Stimulated activated CD8-positive, alpha-beta memory T cell treated with anti-CD3 and anti-CD28 coated beads, Interleukin-12 subunit alpha, Interleukin-12 subunit beta, amount 100 ng/mL, for 1 hour (primary cell): Measurements from ENCODE around the gene UCK2.

Experiments
- DNase-seq: peaks from one replicate; pipeline ENCODE4 v3.0.0-alpha.2; 2020; ENCODE audit warnings: low read depth

UCK2 gene

DNA sequence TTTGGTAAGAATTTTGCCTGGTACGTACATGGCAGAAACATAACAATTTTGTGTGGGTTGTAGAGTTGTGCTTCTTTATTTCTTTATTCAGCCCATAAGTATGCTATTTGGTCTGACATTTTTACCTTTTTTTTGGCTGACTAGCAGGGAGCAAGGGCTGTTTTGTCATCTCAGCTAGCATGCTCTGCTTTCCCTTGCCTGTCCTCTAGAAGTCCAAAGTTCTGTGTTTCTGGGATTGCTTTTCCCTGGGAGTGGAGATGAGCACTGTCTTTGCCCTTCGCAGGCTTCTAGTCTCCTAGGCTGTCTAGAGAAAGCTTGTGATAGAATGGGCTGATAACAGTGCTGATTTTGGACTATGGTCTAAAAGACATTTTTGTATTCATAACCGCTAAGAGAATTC is 7.5 kb downstream of the UCK2 start:
- no peak for DNase-seq

GRCh38 chr1:165836664-165837482 is 9.5 kb downstream of the UCK2 start:
- no peak for DNase-seq

- no peak for DNase-seq
These were observed 10.5 kb downstream of the UCK2 start for GRCh38 chr1:165837838-165838364.

DNA sequence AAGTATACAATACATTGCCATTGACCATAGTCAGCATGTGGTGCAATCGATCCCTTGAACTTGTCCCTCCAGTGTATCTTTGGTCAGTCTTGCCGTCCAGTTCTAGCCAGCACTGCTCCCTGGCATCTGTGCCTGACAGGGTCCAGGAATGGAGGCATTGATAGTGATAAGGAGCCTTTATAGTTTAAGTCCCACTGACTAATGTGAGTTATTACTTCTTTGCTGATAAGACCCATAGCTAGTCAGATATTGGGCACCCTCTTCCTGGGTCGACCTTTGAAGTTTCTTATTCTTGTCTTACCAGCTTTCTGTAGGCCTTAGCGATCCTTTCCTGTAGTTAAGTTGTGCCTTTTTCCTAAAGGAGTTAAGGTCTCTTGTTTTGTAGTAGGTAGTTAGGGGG is 13.0 kb downstream of the UCK2 start:
- no peak for DNase-seq

DNA sequence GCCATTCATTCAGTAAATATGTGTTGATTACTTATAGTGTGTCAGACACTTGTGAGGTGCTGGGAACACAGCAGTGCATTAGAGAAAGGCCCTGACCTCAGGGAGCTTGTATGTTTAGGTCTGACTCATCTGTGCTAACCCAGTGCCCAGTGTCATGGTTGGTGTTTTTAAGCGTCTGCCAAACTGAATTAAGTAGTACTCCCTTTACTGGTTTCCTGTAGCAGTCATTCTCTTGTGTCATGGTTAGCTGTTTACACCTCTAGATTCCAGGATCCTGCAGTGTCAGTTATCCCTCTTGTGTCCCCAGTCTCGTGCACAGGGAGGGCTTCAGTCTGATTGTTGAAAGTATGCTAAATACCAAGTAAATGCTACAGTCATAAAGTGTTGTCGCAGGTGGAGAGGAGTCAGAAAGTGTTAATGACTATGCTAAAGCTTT is 14.2 kb downstream of the UCK2 start:
- no peak for DNase-seq

- DNase-seq, result no peak
These were observed 14.7 kb downstream of the UCK2 start for GRCh38 chr1:165842023-165842670.

DNA sequence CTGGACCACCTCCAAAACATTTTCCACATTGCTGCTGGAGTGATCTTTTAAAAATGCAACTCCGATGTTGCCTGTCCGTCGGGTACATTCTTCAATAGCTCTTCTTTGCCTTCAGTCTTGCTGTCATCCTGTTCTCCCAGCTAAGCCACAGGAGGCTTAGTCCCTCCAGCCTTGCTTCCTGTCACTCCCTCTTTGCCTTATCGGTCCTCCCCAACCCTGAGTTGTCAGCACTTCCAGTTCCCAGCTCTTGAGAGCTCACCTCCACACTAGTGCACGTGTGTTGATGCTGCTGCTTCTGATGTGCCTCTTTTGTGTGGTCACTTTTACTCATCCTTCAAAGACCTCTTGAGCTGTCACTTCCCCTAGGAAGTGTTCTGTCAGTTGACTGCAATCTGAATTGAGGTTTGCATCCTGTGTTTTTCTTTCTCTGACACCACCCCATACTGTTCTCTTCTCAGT is 15.3 kb downstream of the UCK2 start:
- no peak for DNase-seq

- no peak for DNase-seq
These were observed 15.9 kb downstream of the UCK2 start for GRCh38 chr1:165843304-165843703.

DNA sequence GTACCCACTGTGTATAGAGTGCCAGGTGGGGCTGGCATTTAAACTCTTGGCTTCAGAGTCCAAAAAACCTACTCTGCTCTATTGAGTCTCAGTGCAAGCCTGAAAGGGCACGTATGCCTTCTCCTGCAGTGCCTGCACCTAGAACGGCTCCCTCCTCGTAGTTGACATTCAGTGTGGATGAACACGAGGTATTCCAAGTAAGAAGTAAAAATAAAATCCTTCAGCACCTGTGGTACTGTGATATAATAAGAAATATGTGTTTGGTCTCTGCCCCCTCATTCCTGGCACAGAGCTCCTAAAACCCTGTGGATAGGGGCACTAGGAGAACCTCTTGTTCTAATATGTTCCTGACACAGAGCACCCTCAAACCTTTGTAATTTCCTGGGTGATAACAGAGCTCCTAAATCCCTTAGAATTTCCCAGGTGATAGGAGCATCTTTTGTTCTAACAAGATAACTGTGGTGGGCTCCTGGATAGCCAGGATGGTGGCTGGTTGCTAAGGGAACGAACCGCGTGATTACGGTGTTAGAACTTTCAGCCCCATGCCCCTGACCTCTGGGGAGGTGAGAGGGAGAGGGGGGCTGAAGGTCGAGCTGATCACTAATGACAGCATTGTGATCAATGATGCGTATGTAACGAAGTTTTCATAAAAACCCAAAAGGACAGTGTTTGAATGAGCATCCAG is 16.8 kb downstream of the UCK2 start:
- no peak for DNase-seq

GRCh38 chr1:165844933-165845332 is 17.5 kb downstream of the UCK2 start:
- DNase-seq, result no peak

- DNase-seq, result no peak
These were observed 18.2 kb downstream of the UCK2 start for GRCh38 chr1:165845569-165845968.

DNA sequence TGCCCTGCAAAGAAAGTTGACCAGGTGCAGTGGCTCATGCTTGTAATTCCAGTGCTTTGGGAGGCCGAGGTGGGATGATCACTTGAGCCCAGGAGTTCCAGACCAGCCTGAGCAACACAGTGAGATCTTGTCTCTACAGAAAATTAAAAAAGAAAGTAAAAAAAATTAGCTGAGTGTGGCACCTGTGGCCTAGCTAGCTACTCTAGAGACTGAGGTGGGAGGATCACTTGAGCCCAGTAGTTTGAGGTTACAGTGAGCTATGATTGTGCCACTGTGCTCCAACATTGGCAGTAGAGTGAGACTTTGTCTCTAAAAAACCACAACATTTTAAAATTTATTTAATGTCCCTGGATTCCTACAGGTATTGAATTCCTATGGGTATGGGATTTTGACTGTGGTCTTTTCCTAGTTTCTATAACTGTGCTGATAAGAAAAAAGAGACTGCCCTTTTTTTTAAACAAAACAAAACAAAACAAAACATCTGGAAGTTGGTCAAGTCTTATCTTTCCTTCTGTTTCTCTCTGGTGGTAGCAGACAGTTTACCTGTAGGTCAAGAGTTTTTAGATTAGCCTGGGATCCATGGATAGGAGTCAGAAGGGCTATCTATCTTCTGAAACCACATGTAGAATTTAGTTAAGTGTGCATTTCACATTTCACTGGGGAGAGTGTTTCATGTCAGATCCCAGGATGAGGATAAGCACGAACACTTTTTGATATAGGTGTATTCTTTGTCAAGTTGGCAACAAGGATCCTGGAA is 18.8 kb downstream of the UCK2 start:
- no peak for DNase-seq

DNA sequence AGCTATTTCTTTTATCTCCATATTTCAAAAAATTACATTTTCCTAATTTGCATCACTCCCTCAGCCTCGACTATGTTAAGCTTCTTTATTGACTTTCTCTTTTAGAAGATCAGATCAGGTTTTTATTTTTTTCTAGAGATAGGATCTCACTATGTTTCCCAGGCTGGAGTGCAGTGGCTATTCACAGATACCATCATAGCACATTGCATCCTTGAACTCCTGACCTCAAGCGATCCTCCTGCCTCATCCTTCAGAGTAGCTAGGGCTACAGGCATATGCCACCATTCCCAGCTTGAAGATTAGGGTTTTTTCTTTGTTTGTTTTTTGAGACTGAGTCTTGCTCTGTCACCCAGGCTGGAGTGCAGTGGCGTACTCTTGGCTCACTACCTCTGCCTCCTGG is 20.1 kb downstream of the UCK2 start:
- DNase-seq, result no peak

DNA sequence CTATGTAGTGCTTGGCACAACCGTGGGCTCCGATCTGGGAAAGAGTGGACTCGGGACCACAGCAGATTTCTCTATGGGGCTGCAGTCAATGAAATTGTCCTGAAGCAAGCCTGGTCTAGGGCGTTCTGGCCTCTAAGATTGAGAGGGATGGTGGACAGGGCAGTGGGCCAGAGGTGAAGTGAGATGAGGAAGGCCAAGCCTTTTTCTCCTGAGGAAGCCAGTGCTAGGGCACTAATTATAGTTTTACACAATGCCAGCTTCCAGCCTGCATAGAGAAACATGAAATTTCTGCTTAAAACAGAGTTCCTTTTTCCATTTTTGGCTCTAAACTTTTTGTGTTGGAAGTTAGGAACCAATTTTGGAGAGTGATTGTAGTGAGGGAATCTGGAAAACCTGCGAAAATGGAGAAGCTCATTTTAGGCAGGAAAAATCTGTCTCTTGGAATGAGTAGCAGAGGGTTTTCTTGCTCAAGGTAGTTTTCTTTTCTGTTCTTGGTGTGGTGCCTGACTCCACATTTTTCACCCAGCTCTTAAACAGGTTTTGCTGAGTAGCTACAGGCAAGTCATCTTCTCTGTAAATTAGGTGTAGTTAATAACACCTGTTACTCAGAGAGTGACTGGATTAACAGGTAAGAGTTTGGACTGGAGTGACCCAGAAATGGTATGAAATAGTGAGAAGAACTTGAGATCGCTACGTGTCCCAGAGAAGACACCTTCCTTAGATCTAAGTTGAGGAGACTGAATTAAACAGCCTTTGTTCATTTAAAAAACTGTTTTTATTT is 22.1 kb downstream of the UCK2 start:
- no peak for DNase-seq

DNA sequence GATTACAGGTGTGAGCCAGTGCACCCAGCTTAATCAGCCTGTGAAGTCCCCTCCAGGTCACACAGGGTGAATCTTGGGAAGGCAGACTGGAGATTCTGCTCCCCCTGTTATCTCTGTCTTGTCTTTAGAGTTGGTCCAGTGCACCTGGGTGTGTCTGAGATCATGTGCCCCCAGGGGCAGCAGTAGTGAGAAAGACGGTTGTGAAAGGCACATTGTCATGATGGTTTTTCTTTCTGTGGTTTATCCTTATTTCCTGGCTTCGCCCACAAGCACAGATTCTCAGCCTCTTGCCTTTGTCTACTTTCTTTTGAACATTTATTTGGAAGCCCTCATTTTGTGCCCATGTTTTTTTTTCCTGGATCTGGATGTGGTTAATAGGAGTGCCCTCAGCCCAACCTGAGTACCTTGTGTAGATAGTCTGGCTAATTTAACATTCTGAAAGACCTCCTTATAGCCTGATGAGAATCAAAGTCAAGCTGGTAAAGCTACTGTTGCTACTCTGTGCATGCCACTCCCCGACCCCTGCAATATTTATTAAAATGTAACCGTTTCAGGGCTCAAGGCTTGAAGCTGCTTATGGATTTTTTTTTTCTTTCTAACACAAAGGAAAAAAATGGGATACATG is 23.7 kb downstream of the UCK2 start:
- no peak for DNase-seq

DNA sequence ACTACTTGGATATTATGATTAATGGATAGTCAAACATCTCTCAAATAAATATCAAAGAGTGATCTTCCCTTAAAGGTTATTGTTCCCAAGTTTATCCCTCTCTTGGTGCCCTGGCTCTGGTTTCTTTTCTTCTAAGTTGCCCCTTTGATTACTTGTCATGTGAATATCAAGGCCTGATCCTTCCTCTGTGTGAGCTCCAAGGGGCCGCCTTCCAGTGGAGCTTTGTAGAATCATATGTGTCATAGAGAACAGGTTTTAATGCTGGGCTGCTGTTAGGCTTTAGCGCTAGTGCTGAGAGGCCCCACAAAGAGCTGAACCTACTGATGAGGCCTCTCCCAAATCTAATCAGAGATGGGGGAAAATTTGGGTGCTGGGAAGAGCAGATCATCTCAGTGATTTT is 25.5 kb downstream of the UCK2 start:
- no peak for DNase-seq

- no peak for DNase-seq
These were observed 26.2 kb downstream of the UCK2 start for GRCh38 chr1:165853528-165854075.

DNA sequence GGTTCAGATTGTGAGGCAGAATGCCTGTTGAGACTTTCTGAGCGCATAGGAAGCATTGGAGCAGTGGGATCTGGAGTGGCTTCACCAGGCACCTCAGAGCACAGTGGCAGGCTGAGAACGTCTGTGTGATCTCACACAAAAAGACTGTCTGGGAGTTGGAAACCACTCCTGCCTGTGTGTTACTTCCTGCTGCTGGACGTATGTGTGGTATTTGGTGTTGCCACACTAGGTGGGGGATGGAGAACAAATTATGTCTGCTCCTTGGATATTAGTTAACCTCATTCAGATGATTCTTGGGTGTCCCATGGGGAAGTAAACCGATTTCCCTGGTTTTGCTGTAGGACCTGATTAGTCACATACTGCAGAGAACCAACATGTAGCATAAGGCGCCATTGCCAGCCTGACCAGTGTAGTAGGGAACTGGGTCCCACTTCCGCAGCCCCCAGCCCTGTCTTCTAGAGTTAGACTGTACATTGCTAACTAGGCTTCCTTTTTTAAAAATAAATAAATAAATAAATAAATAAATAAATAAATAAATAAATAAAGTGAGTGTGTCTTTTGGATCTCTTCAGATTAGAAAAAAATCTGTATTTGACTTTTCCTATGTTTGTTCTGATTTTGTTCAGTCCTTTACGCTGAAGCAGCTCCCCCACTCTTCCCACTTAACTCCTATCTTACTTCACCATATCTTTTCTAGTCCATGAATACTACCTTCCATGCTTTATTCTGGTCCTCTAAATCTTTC is 26.9 kb downstream of the UCK2 start:
- DNase-seq, result no peak

- no peak for DNase-seq
These were observed 27.8 kb downstream of the UCK2 start for GRCh38 chr1:165855010-165855838.
